GM21717 (cell line): ENCODE data around the gene CFL2.
"Not testable (repeated sequence)": the region's sequence is repeated elsewhere in the genome, so short reads cannot be mapped to it uniquely, and the experiment has no call there.

ENCODE experiments used
- ATAC-seq: cut with Tn5 transposase; IDR thresholded peaks from one replicate; pipeline ENCODE4 v1.9.1; 2021; ENCODE audit warnings: mild to moderate bottlenecking, moderate library complexity; ENCODE audit not compliant: unreplicated experiment

The CFL2 gene

DNA sequence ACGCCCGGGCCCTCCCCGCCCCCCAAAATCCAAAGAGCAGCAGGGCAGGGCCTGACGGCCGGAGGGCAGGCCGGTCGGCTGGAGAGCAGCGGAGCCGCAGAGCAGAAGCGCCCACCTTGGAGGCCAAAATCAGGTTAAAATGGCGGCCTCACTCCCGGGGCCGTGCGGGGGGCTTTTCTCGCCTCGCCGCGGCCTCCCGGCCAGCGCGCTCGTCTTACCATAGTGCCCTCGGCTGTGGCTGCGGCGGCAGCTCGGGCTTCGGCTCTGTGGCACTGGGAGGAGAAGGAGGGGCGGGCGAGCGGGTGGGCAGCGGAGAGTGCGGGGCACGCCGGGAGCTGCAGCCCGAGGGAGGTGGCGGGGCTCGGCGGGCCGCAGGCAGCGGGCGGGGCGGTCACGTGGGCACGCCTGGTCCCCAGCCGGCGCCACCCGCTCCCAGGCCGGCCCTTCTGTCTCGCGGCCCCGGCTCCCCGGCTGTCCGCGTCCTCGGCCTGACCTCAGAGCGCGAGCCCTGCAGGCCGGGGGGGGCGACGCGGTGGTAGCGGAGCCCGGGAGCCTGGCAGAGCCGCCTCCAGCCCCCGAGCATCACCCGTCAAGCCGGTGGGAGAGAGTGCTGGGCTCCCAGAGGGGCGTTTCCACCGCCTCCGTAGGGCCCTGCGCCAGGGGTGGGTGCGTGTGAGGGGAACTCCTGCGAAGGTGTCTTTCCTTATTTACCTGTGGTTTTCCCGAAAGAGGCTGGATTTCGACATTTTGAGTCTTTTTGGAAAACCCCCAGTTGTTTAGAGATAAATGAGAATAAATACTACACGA lies at the start of gene CFL2:
CFL2 (minus strand) TSS at position 274 of the 807 bp plus-strand sequence; CDS start at position 221, 53 bp downstream.
- ATAC-seq, result peak; percentile 80

DNA sequence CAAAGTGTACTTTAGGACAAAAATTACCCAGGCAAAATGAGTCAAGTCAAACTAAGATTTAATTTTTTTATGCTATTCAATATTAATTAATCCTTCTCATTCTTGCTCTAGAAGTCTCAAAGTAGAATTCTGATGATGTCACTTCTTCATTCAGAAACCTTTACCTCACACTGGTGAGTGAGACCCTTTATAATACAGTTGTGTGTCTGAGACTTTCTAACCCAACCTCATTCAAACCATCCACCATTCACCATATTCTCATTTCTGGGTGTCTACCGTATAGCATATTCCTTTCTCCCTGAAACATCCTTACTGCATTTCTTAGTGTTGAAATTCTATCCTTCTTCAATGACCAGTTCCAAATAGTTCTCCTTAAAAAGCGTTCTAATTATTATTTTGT lies 40.8 kb upstream of the CFL2 start:
- ATAC-seq, result no peak

DNA sequence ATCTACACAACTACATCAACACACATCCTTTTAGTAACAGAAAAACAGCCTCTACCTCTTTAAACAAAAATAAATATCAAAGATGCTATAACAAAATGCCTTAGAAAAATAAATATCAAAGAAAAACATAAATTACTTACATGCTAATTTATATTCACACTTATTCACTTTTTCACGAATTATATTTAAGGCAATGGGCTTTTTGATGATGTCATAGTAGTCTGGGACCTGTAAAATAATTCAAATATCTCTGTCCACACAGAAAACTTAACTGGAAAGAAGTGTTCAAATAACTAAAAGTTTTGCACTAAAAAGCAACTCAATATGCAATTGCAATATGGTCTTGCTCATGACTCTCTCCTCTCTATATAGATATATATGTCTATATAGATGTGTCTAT lies 40.3 kb upstream of the CFL2 start:
- ATAC-seq, result no peak

DNA sequence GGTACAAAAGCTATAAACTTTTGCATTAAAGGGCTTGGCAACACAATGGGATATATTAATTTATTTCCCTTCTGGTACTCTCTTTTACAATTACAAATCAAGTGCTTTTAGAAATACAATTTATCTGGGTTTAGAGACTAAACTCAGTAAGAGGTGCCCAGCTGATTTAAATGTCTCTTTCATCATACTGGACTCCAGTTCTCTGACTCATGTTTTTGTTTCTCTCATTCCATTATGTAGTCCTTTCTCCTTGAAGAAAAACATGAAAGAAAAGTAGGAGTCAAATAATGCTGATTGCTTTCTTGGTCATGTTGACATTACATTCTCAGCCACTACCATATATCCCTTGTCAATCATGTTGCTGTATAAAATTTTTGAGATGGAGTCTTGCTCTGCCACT lies 36.3 kb upstream of the CFL2 start:
- no peak for ATAC-seq

DNA sequence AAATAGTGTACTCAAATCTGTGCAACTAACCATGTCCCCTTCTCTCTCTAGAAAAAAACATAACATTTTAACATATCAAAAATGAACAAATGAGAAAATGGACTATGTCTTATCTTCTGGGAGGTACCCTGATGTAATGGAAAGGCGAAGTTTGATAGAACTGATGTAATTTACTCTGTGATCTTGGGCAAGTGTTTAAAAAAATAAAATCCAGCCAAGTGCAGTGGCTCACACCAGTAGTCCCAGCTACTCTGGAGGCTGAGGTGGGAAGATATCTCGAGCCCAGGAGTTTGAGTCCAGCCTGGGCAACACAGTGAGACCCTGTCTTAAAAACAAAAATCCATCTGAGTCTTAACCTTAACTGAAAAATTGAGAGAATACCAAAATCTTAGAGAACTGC lies 35.8 kb upstream of the CFL2 start:
- ATAC-seq, result no peak

DNA sequence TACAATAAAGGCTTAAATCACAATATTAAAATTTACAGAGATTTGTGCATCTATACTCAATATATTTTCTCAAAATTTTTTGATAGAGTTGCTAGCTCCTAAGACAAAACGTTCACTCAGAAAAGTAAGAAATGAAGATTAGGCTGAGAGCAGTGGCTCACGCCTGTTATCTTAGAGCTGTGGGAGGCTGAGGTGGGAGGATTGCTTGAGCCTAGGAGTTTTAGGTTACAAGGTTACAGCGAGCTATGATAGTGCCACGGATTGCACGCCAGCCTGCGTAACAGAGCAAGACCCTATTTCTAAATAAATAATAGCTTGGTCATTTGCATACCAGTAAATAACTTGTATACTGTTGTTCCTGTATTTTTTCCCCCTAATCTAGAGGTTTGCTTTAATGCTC lies 35.0 kb upstream of the CFL2 start:
- ATAC-seq, result no peak

DNA sequence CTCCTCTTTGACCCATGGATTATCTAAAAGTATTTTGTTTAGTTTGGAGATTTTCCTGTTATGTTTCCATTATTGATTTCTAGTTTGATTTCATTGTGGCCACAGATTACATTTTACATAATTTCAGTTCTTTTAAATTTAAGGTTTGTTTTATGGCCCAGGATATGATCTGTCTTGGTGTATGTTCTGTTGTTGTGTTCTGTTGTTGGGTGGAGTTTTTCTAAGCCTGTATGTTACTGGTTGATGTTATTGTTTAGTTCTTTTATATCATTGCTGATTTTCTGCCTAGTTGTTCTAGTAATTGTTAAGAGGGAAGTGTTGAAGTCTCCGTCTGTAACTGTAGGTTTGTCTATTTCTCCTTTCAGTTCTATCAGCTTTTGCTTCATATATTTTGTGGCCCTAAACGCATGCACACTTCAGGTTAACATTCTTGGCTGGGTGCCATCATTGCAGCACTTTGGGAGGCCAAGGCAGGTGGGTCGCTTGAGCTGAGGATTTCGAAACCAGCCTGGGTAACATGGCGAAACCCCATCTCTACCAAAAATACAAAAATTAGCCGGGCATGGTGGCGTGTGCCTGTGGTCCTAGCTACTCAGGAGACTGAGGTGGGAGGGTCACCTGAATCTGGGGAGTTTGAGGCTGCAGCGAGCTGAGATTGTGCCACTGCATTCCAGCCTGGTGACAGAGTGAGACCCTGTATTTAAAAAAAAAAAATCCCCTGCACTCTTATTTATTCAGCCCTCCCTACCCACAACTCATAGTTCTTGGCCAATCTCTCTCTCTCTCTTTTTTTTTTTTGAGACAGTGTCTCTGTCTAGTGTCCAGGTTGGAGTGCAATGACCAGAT lies 28.1 kb upstream of the CFL2 start:
- no peak for ATAC-seq

DNA sequence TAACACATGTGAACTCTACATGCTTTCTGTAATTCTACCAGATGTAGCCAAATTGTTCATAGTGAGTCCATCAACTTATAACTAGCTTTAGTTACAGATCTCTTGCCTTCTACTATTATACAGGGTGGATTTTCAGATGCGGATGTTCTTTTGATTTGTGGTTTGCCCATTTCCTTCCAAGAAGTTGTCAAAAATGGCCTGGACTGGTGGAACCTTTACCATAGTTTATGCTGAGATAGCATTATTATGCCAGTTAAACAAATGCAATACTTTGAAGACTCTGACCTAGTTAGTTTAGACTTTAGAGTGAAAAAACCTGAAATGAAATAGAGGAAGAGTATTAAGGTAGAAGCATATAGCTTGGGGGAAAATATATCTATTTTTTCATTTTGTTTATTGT lies 27.4 kb upstream of the CFL2 start:
- no peak for ATAC-seq

DNA sequence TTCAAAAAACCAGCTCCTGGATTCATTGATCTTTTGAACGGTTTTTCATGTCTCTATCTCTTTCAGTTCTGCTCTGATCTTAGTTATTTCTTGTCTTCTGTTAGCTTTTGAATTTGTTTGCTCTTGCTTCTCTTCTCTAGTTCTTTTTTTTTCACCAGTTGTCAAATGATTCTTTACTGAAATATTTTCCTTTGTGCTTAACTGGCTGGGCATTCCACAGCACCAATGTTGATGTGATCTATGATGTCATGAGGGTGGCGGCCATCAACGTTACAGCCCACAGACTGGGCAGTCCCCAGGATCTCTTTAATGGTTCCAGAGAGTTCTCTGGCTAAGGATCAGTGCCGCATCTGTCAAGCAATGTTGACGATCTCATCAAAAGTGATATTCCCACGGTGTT lies 25.7 kb upstream of the CFL2 start:
- ATAC-seq, result not testable (repeated sequence)

DNA sequence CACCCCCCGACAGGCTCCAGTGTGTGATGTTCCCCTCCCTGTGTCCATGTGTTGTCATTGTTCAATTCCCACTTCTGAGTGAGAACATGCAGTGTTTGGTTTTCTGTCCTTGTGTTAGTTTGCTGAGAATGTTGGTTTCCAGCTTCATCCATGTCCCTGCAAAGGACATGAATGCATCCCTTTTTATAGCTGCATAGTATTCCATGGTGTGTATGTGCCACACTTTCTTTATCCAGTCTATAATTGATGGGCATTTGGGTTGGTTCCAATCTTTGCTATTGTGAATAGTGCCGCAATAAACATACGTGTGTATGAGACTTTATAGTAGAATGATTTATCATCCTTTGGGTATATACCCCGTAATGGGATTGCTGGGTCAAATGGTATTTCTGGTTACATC lies 22.7 kb upstream of the CFL2 start:
- ATAC-seq, result not testable (repeated sequence)

DNA sequence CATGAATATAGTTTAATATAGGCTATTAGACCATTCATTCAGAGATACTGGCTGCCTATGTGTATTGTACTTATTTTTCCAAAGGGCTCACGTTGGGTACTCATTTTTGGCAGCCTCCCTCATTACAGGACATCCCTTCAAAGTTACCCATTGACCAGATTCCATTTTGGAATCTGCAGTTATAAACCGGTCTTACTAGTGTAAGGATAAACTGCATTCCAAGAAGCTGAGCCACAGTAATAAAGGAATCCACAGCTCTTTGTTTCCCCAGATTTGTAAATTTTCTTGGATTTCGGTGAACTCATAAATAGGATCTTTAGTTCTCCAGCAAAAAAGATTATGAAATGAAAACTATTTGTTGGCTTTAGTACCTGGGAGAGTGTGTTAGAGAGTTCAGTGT lies 18.9 kb upstream of the CFL2 start:
- ATAC-seq, result no peak

DNA sequence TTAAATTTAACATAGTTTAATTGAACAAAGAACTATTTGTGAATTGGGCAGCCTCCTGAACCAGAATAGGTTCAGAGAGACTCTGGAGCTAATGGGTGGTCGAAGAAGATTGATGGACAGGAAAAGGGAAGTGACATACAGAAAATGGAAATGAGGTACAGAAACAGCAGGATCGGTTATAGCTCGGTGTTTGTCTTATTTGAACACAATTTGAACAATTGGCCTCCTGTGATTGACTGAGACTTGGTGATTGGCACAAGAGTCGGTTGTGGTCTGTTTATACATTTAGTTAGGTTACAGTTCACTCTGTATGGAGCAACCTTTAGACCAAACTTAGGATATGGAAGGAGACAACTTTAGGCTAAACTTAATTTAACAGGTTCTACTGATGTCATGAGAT lies 18.4 kb upstream of the CFL2 start:
- ATAC-seq, result no peak

DNA sequence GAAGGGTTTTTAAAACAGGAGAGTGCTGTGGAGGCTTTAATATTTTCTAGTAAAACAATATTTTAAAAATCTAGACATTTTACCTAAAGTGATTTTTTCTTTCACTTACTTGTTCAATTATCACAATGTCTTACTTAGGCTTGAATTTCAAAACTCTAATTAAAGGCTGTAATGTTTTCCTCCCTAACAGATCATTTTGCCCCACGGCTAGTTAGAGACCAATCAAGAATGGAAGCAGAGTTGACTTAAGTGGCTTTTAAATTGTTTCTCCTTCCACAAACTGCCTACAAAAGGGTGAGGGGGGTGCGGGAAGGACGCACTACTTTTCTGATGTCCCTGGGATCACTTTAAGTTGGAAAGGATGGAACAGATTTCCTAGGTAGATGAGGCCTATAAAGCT lies 9.5 kb upstream of the CFL2 start:
- ATAC-seq, result no peak

DNA sequence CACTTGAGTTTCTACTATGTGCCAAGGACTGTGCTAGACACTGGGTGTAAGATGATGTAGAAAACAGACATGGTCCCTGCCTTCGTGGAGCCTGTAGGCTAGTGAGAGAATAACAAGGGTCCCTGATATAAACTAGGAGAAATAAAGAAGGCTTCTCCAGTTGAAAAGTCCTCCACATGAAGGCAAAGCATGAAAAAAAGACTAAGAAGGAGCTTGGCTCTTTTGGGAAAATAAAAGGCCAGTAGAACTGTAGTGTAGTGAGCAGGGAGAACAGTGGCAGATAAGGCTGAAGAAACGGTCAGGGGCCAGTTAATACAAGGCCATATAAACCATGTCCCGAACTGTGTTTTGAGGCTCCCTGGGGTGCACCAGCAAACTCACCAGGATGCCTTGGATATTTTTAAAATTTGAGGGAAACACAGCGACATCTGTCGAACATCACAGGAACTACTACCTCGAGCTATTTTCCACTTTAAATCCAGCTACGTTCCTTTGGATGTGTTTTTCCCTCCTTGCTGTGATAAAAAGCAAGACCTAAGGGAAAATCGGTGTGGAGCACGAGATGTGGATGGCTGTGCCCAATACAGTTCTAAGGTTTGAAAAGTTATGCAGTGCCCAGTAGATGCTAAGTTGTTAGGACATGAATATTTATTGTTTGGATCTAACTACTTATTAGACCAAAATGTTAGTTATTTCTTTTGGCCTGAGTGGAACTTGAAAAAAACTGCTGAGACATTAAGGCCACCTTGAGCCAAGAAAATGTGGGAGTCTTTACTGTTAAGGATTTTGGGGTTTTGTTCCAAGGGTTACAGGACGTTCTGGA lies 8.5 kb upstream of the CFL2 start:
- no peak for ATAC-seq

DNA sequence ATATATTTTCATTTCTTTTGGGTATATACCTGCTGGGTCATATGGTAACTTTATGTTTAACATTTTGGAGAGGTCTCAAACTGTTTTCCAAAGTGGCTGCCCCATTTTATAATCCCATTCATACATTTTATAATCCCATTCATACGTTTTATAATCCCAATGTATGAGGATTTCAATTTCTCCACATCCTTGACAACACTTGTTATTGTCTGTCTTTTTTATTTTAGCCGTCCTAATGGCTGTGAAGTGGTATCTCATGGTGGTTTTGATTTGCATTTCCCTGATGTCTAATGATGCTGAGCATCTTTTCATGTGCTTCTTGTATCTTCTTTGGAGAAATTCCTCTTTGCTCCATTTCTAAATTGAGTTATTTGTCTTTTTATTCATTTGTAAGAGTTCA lies 6.7 kb upstream of the CFL2 start:
- no peak for ATAC-seq

DNA sequence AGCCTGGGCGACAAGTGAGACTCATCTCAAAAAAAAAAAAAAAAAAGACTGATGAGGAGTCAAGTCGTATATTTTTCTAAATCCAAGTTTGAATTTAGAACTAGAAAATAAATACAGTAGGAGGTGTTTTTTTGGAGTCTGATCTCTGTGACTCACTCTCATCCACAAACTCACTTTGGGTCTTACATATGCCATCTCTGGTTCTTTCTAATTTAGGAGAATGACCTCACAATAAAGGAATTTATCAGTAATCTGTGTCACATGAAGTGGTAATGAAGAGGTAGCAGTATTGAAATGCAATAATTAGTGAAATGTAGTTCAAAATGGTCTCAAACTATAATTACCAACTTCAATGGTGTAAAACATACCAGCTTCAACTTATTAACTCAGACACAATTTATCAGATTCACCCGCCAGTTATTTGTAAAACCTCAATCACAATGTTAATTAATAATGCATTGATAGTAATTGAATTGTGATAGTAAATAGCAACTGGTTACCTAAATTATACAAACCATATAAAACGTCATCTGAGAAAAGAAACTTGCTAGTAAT lies 4.4 kb upstream of the CFL2 start:
- ATAC-seq, result no peak

DNA sequence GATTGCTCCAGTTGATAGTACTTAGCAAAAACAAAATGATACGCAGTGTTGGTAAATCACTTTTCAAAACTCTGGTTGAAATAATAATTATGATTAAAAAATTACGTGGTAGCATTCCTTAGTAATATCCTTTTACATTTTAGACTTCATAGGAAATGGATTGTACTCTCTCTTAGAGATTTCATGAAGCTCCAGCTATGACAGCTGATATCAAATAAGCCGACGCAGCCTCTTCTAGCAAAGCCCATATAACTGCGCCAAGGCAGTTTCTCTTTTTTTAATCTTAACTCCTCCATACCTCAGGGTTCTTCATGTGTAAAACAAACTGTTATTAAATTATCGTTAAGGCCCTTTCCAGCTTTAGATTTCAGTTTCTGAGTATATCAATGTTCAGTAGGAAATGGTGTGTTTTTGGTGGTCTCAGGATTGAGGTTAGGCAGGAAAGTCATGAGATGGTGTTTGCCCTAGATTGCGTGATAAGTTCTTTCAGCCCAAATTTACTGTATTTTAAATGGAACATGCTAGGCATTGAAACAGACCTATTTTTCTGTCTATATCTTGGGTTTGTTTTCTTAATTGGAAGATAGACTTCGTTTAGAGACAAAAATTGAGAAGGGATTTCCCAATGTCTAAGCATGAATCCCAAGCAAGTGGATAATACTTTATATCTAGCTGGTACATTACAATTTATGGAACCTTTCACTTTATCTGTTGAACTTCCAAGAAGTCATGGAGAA lies 902 bp upstream of the CFL2 start:
- ATAC-seq, result no peak

DNA sequence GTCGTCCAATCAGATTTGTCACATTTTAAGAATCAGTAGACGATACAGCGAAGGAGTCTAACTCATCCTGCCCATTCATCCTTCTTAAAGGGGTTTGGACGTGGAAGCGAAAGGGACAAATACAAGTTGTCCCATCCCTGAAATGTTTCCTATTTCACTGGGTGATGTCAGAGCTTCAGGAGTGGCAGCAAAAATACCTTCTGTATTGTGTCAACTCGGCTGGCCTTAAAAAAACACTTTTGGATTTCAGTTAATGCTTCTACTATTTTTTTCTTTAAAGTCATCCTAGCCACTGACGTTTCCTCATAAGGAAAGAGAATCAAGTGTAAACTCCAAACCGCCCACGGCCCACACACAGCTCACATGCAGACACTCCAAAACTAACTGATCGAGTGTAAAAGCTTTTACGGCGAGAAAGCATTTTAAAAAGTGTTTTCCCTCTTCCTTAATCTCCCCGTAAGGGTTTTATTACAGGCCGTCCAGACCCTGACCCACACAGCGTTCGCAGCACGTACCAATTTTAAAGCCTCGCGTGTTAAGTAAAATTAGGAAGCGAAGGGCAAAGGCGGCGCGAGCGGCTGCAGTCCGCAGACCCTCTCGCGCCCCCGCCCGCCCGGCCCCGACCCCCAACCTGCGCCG lies 593 bp downstream of the CFL2 start:
- ATAC-seq, result no peak

DNA sequence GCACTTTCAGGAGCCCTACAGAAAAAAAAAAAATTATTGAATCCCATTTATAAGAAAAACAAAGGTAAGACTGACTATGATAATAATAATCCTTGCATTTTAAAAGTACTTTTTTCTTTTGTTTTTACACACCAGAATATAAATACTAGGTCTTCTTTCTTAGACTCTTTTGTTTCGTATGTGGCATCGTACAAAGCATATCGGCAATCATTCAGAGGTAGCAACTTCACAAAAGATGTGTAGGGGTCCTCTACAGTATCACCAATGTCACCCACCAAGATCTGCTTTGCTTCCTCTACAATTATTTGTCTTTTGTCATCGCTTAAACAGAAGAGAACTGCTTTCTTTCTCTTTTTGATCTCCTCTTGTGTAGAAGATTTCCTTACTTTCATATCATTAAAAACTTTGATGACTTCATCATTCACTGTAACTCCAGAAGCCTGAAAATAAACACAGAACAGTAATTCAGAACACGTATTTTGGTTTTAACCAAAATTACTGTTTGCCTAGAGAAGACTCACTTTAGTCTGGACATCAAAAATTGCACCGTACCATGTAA lies 1.2 kb downstream of the CFL2 start:
- no peak for ATAC-seq
